Measurements from ENCODE around the gene CIAO2B. TPM values are rescaled to one million over a fixed set of nuclear protein-coding genes. Genes with fewer than 3 reads are reported as not detected.
"Not testable (repeated sequence)": the region's sequence is repeated elsewhere in the genome, so short reads cannot be mapped to it uniquely, and the experiment has no call there.

CIAO2B gene
- total and polyA plus RNA-seq, 5 donors, result 82.8 to 239 (median 103) TPM

- peak; percentile 65 to 84 (median 78) for DNase-seq
- intact Hi-C loops (cut with DNase I), result no loop called here
- Histone ChIP-seq H3K4me1 (ENCODE audit: control insufficient read depth, insufficient read depth, low read length) (peaks cover 28% of the 10 kb centered on the region), H3K27me3 (ENCODE audit: control insufficient read depth, insufficient read depth) (no peaks in the 10 kb centered on the region), H3K27ac (ENCODE audit: low read length) (peak overlapping the region; percentile 82), H3K9me3 (ENCODE audit: control insufficient read depth, low read length) (no peaks in the 10 kb centered on the region), H3K4me3 (ENCODE audit: low read length) (no peak overlapping the region)
- peak; percentile 54 to 56 for ATAC-seq
- WGBS, result 48% methylated on average over 14 of the region's 14 CpGs
Observed at GRCh38 chr16:66902648-66903543, 31.3 kb downstream of the CIAO2B start.

- peaks cover 28% of the 10 kb centered on the region for H3K4me1 ChIP-seq (ENCODE audit: control insufficient read depth, insufficient read depth, low read length)
- 75% methylated on average over 10 of the region's 10 CpGs for WGBS
- no peak overlapping the region for H3K4me3 ChIP-seq (ENCODE audit: low read length)
- peak overlapping the region; percentile 98 for H3K27ac ChIP-seq (ENCODE audit: low read length)
- DNase-seq (peak in 1 of 3 donors; percentile 70), ATAC-seq (no peak)
- no peaks in the 10 kb centered on the region for H3K27me3 ChIP-seq (ENCODE audit: control insufficient read depth, insufficient read depth)
- intact Hi-C loops (cut with DNase I), result no loop called here
- H3K9me3 ChIP-seq (ENCODE audit: control insufficient read depth, low read length), result no peaks in the 10 kb centered on the region
Observed at GRCh38 chr16:66901626-66902025, 32.6 kb downstream of the CIAO2B start.

GRCh38 chr16:66900721-66901441 lies 33.3 kb downstream of the CIAO2B start:
- Histone ChIP-seq H3K4me1 (ENCODE audit: control insufficient read depth, insufficient read depth, low read length) (peaks cover 28% of the 10 kb centered on the region), H3K4me3 (ENCODE audit: low read length) (no peak overlapping the region), H3K27ac (ENCODE audit: low read length) (peak overlapping the region; percentile 98), H3K9me3 (ENCODE audit: control insufficient read depth, low read length) (no peaks in the 10 kb centered on the region), H3K27me3 (ENCODE audit: control insufficient read depth, insufficient read depth) (no peaks in the 10 kb centered on the region)
- ATAC-seq (peak in 1 of 2 donors; percentile 7), DNase-seq (peak in 1 of 3 donors; percentile 66)
- WGBS, result 26% methylated on average over 7 of the region's 7 CpGs
- intact Hi-C loops (cut with DNase I), result no loop called here

- peak; percentile 7 to 30 for ATAC-seq
- Histone ChIP-seq H3K27ac (ENCODE audit: low read length) (peak overlapping the region; percentile 98), H3K9me3 (ENCODE audit: control insufficient read depth, low read length) (no peaks in the 10 kb centered on the region), H3K27me3 (ENCODE audit: control insufficient read depth, insufficient read depth) (no peaks in the 10 kb centered on the region), H3K4me1 (ENCODE audit: control insufficient read depth, insufficient read depth, low read length) (peaks cover 27% of the 10 kb centered on the region), H3K4me3 (ENCODE audit: low read length) (no peak overlapping the region)
- intact Hi-C loops (cut with DNase I), result loop anchor here in 3 of 4 donors (5.0 to 10.0 kb wide), 2 partner anchors 32 to 45 kb away; partner anchors contain the start of gene CIAO2B (in 2 of the 3)
- WGBS, result 23% methylated on average over 9 of the region's 9 CpGs
- peak; percentile 80 to 92 (median 92) for DNase-seq
Observed at GRCh38 chr16:66899945-66900710, 34.1 kb downstream of the CIAO2B start.

- intact Hi-C loops (cut with DNase I), result loop anchor here in 3 of 4 donors (5.0 to 10.0 kb wide), 2 partner anchors 33 to 45 kb away; partner anchors contain the start of gene CIAO2B (in 2 of the 3)
- Histone ChIP-seq H3K4me3 (ENCODE audit: low read length) (no peak overlapping the region), H3K9me3 (ENCODE audit: control insufficient read depth, low read length) (no peaks in the 10 kb centered on the region), H3K27me3 (ENCODE audit: control insufficient read depth, insufficient read depth) (no peaks in the 10 kb centered on the region), H3K4me1 (ENCODE audit: control insufficient read depth, insufficient read depth, low read length) (peaks cover 27% of the 10 kb centered on the region), H3K27ac (ENCODE audit: low read length) (peak overlapping the region; percentile 98)
- WGBS, result 77% methylated on average over 6 of the region's 6 CpGs
- no peak for ATAC-seq
- peak in 1 of 3 donors; percentile 49 for DNase-seq
Observed at GRCh38 chr16:66899310-66899944, 34.8 kb downstream of the CIAO2B start.

GRCh38 chr16:66898933-66899309 lies 35.3 kb downstream of the CIAO2B start:
- DNase-seq (no peak), ATAC-seq (no peak)
- H3K9me3 ChIP-seq (ENCODE audit: control insufficient read depth, low read length), result no peaks in the 10 kb centered on the region
- H3K4me3 ChIP-seq (ENCODE audit: low read length), result no peak overlapping the region
- H3K27me3 ChIP-seq (ENCODE audit: control insufficient read depth, insufficient read depth), result no peaks in the 10 kb centered on the region
- peak overlapping the region; percentile 98 for H3K27ac ChIP-seq (ENCODE audit: low read length)
- intact Hi-C loops (cut with DNase I), result loop anchor here in 3 of 4 donors (5.0 to 10.0 kb wide), 2 partner anchors 33 to 46 kb away; partner anchors contain the start of gene CIAO2B (in 2 of the 3)
- 79% methylated on average over 2 of the region's 2 CpGs for WGBS
- H3K4me1 ChIP-seq (ENCODE audit: control insufficient read depth, insufficient read depth, low read length), result peaks cover 27% of the 10 kb centered on the region

- intact Hi-C loops (cut with DNase I), result loop anchor here in 3 of 4 donors (5.0 to 10.0 kb wide), 2 partner anchors 34 to 47 kb away; partner anchors contain the start of gene CIAO2B (in 2 of the 3)
- H3K27me3 ChIP-seq (ENCODE audit: control insufficient read depth, insufficient read depth), result no peaks in the 10 kb centered on the region
- DNase-seq (peak in 2 of 3 donors; percentile 75 to 77), ATAC-seq (no peak)
- H3K4me1 ChIP-seq (ENCODE audit: control insufficient read depth, insufficient read depth, low read length), result peaks cover 27% of the 10 kb centered on the region
- no peaks in the 10 kb centered on the region for H3K9me3 ChIP-seq (ENCODE audit: control insufficient read depth, low read length)
- WGBS, result 52% methylated on average over 3 of the region's 3 CpGs
- no peak overlapping the region for H3K4me3 ChIP-seq (ENCODE audit: low read length)
- no peak overlapping the region for H3K27ac ChIP-seq (ENCODE audit: low read length)
Observed at GRCh38 chr16:66898207-66898606, 36.0 kb downstream of the CIAO2B start.

GRCh38 chr16:66896682-66897081 lies 37.5 kb downstream of the CIAO2B start:
- not testable (repeated sequence) for H3K9me3 ChIP-seq (ENCODE audit: control insufficient read depth, low read length); DNase-seq; ATAC-seq; H3K4me3 ChIP-seq (ENCODE audit: low read length); H3K27ac ChIP-seq (ENCODE audit: low read length); H3K27me3 ChIP-seq (ENCODE audit: control insufficient read depth, insufficient read depth)
- H3K4me1 ChIP-seq (ENCODE audit: control insufficient read depth, insufficient read depth, low read length), result peaks cover 20% of the 10 kb centered on the region
- 81% methylated on average over 5 of the region's 5 CpGs for WGBS
- intact Hi-C loops (cut with DNase I), result loop anchor here in 3 of 4 donors (5.0 to 10.0 kb wide), 2 partner anchors 36 to 48 kb away; partner anchors contain the start of gene CIAO2B (in 2 of the 3)

GRCh38 chr16:66895999-66896398 lies 38.2 kb downstream of the CIAO2B start:
- Histone ChIP-seq H3K27ac (ENCODE audit: low read length) (no peak overlapping the region), H3K4me3 (ENCODE audit: low read length) (no peak overlapping the region), H3K27me3 (ENCODE audit: control insufficient read depth, insufficient read depth) (no peaks in the 10 kb centered on the region), H3K4me1 (ENCODE audit: control insufficient read depth, insufficient read depth, low read length) (peaks cover 15% of the 10 kb centered on the region), H3K9me3 (ENCODE audit: control insufficient read depth, low read length) (no peaks in the 10 kb centered on the region)
- DNase-seq (peak in 1 of 3 donors; percentile 37), ATAC-seq (no peak)
- intact Hi-C loops (cut with DNase I), result loop anchor here in 3 of 4 donors (5.0 to 10.0 kb wide), 2 partner anchors 36 to 49 kb away; partner anchors contain the start of gene CIAO2B (in 2 of the 3)
- 93% methylated on average over 3 of the region's 3 CpGs for WGBS

- no peak for DNase-seq
- Histone ChIP-seq H3K4me1 (ENCODE audit: control insufficient read depth, insufficient read depth, low read length) (peaks cover 12% of the 10 kb centered on the region), H3K9me3 (ENCODE audit: control insufficient read depth, low read length) (no peaks in the 10 kb centered on the region), H3K27ac (ENCODE audit: low read length) (no peak overlapping the region), H3K27me3 (ENCODE audit: control insufficient read depth, insufficient read depth) (no peaks in the 10 kb centered on the region), H3K4me3 (ENCODE audit: low read length) (no peak overlapping the region)
- intact Hi-C loops (cut with DNase I), result loop anchor here in 3 of 4 donors (5.0 to 10.0 kb wide), 2 partner anchors 37 to 49 kb away; partner anchors contain the start of gene CIAO2B (in 2 of the 3)
- WGBS, result 69% methylated on average over 5 of the region's 5 CpGs
- peak in 1 of 2 donors; percentile 4 for ATAC-seq
Observed at GRCh38 chr16:66895689-66895979, 38.6 kb downstream of the CIAO2B start.
